UCSD-AML1 (cell line): Measurements from ENCODE around the gene ANKRD13B.
"Not testable (repeated sequence)": the region's sequence is repeated elsewhere in the genome, so short reads cannot be mapped to it uniquely, and the experiment has no call there.

Experiments used
- DNase-seq: peaks from one replicate; lab custom pipeline; 2025; ENCODE audit not compliant: unreplicated experiment; lab: John Stamatoyannopoulos, UW

Gene ANKRD13B

GRCh38 chr17:29592850-29593551, at the start of gene ANKRD13B:
TSS of gene ANKRD13B (plus strand) at chr17:29593132. CDS start at chr17:29593622, 490 bp downstream.
- peak; percentile 31 for DNase-seq

GRCh38 chr17:29544066-29544465, 48.9 kb upstream of the ANKRD13B start:
- no peak for DNase-seq

- DNase-seq, result no peak
Measured at GRCh38 chr17:29546085-29546484, 46.8 kb upstream of the ANKRD13B start.

- DNase-seq, result no peak
Measured at GRCh38 chr17:29546830-29547229, 46.1 kb upstream of the ANKRD13B start.

DNA sequence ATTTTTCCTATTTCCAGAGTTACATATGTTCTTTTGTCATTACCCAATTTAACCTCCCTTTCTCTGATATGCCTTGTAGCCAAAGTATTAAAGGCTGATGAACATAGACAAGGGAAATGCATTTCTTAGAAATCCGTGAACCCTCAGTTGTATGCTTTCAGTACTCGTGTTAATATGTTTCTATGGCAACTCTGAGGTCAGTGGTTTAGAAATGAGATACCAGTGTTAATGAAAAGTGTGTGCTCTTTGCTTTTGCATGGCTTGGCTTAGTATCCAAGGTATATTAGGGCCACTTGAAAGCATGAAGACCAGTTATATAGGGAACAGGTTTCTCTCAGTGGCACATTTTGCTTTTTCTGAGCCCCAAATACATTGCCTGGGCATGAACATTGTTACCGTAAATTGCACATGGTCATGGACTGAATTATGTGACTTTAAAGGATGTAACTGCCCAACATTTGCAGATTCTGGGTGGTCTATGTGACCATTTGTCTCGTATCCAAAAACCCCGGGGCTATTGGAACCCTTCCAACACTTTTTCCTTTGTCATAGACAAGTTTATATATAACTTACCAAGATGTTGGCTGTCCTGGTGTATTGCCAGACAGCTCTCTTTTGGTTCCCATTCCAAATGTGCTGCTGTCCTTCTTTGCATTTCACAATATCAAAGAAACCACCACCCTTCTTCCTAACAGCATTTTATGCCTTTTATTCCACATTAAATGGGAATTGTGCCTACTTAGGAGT, 43.6 kb upstream of the ANKRD13B start:
- DNase-seq, result no peak

GRCh38 chr17:29555840-29556239, 37.1 kb upstream of the ANKRD13B start:
- no peak for DNase-seq

- no peak for DNase-seq
Measured at GRCh38 chr17:29557085-29557738, 35.7 kb upstream of the ANKRD13B start.

DNA sequence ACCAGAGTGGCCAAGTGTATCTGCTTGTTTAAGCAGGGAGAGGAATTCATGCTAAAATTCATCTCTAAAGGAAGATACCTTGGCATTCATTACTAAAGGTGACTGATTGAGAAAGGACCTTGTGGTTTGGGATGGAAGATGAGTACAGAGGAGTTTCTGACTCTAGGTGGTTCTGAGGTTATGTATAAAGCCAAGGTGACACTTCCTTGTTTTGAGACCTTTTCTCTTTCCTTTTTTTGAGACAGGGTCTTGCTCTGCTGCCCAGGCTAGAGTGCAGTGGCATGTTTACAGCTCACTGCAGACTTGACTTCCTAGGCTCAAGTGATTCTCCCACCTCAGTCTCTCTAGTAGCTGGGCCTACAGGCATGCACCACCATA, 35.2 kb upstream of the ANKRD13B start:
- DNase-seq, result no peak

DNA sequence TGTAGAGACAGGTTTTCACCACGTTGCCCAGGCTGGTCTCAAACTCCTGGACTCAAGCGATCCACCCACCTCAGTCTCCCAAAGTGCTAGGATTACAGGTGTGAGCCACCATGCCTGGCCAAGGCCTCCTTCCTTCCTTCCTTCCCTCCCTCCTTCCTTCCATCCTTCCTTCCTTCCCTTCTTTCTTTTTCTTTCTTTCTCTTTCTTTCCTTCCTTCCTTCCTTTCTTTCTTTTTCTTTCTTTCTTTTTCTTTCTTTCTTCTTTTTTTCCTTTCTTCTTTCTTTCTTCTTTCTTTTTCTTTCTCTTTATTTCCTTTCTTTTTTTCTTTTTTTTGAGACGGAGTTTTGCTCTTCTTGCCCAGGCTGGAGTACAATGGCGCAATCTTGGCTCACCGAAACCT, 34.8 kb upstream of the ANKRD13B start:
- not testable (repeated sequence) for DNase-seq

DNA sequence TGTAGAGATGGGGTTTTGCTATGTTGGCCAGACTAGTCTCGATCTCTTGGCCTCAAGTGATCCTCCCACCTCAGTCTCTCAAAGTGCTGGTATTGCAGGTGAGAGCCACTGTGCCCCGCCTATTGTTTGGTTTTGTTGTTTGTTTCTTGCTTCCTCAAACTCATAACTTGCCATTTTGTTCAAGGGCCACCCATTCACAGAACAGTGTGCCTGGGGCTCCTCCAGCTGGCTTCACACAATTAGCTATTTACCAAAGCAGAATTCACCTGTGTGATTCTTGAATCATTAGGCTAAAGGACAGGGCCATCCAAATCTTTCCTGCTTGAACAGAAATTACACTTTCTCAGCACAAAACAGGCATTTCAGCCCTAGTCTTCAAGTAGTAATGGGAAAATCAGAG, 33.3 kb upstream of the ANKRD13B start:
- DNase-seq, result no peak

DNA sequence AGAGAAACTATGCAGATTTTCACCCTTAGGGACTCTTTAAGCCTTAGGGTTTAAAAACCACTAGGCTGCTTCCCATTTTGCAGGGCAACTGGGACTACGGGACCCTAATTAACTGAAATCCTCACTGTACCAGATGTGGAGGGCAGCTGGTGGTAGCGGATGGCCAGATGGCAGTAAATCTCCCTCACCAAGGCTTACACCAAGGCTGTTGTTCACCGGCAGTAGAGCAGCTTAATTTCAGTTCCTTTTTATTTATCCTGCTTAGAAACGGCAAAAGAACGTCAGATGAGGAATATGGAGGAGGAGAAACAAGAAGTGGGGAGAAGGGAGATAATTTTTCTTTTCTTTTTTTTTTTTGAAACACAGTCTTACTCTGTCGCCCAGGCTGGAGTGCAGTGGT, 32.6 kb upstream of the ANKRD13B start:
- no peak for DNase-seq

- peak; percentile 60 for DNase-seq
Measured at GRCh38 chr17:29561554-29562517, 31.1 kb upstream of the ANKRD13B start.

DNA sequence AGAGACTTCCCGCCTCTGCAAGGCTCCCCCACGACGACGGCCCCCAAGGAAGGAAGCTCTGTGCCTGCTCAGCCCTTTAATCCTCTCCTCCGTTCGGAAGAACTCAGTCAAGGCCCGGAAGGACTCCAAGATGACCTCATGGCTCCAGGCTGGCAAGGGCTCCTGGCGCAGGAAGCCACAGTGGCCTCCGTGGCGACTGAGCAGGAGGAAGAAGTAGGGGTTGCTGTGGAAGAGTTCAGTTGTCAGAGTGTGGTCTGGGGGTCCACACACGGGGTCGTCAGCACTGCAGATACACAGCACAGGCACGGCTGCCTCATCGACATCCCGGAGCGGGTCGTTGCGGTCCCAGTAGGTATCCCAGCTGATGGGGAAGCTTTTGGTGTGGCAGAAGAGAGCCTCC, 30.3 kb upstream of the ANKRD13B start:
- peak; percentile 51 for DNase-seq

DNA sequence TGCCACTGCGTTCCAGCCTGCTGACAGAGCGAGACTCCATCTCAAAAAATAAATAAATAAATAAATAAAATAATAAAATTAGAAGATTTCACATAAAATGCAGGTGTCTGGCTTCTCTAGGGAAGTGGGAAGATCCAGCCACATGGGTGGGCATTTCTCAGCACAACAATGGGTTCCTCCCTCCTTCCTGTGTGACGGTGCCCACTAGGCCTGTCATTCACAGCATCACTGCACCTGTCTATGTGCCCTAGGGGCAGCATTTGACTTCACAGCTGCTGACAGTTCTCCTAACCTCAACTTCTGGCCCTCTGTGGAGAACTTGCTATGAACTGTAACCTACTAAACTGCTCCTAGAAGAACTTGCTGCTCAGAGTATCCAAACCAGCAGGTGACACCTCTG, 29.1 kb upstream of the ANKRD13B start:
- DNase-seq, result no peak

GRCh38 chr17:29565643-29566472, 27.1 kb upstream of the ANKRD13B start:
- peak; percentile 43 for DNase-seq

DNA sequence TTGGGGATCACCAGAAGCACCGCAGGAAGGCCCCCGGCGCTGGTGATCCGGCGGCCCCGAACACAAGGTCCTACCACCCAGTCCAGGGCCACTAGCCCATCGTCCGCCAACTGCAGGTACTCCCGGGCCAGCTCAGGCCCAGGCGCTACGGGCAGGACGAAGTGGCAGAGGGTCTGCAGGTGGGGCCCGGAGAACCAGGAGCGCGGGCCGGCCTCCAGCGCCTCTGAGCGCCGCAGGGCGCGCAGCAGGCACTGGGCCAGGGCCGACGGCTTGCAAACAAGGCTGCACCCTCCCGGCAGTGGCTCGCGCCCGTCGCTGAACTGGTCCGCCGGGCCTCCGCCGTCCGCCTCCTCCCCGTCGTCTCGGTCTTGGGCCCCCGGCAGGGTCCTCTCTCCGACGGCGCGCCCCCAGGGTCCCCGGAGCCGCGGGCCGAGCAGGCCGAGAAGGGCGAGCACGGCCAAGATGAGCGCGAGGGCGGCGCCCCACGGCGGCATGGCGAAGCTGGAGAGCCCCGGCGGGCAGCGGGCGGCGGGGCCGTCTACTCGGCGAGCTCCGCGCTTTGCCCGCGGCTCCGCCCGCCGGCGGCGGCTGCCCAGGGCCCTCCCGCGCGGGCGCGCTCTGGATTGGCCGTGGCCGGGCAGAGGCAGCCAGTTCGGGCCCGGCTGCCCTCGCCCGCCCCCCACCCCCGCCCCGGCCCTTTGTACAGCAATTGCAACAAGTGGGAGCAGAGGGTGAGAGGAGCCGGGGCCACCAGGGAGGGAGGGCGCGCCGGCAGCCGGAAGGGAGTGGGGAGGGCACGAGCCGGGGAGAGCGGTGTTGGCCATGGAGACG, 26.2 kb upstream of the ANKRD13B start, which contains the start of gene ABHD15:
Gene ABHD15 (minus strand): TSS at position 565 of the 831 bp plus-strand sequence. CDS start 71 bp downstream, at position 494.
- peak; percentile 82 for DNase-seq

- DNase-seq, result no peak
Measured at GRCh38 chr17:29567304-29567553, 25.7 kb upstream of the ANKRD13B start.

DNA sequence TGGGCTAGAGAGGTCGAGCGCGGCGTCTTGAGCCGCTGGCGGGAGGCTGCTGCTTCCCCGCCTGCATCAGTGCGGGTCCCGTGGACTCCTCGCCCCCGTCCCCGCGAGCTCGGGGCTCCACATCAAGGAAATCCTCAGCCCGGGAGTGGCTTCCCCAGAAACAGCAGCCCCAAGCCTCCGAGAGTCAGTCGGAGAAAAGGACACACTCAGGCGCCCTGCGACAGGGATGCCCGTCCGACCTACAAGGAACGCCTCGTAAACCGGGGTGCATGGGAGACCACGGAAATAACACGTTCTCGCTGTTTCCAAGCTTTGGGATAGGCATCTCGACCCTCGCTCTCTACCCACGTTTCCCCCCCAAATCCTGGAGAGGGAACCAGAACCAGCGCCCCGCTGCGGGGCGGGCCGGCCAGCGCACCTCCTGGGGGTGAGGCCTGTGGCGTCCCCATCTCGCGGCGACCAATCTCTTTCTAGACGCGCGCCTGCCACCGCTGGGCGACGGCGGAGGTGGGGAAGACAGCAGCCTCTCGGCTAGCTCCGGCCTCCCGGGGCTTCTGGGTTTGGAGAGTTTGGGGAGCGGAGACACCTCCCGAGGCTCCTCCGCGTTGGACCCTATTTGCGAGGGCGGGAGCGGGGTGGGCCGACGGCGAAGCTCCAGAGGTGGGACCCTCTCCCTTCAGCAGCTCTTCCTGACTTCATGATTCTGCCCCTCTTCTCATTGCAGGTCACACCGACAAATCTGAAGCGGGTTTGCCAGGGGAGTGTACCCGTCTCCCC, 25.2 kb upstream of the ANKRD13B start:
- peak; percentile 75 for DNase-seq
